Stimulated activated effector memory CD8-positive, alpha-beta T cell treated with anti-CD3 and anti-CD28 coated beads, Interleukin-12 subunit alpha, Interleukin-12 subunit beta, amount 100 ng/mL, for 72 hours (primary cell): ENCODE results near the gene NEURL1.

ENCODE experiments used
- ATAC-seq: fragments of 150-1000 bp; cut with Tn5 transposase; 2 replicates; pipeline ENCODE4 v1.10.0; 2021
- DNase-seq, 2 donors: peaks; one replicate each; pipeline ENCODE4 v3.0.0; 2021 to 2022; ENCODE audit warnings: low spot score in 2 of 2
- H3K27ac Mint-ChIP-seq: one replicate; pipeline ENCODE4 v1.8.0; 2022; ENCODE audit warnings: mild to moderate bottlenecking, mixed read lengths
- H3K36me3 Mint-ChIP-seq: one replicate; pipeline ENCODE4 v1.8.0; 2022; ENCODE audit warnings: mild to moderate bottlenecking, mixed read lengths
- H3K4me1 Mint-ChIP-seq: one replicate; pipeline ENCODE4 v1.8.0; 2022; ENCODE audit warnings: mixed read lengths
- H3K4me3 Mint-ChIP-seq: one replicate; pipeline ENCODE4 v1.8.0; 2022; ENCODE audit warnings: mild to moderate bottlenecking, mixed read lengths
- H3K9me3 Mint-ChIP-seq: one replicate; pipeline ENCODE4 v1.8.0; 2022; ENCODE audit warnings: mixed read lengths

Gene NEURL1

GRCh38 chr10:103455235-103455634 lies 38.3 kb upstream of the NEURL1 start:
- no peak overlapping the region for H3K27ac Mint-ChIP-seq
- H3K36me3 Mint-ChIP-seq, result peaks cover 8% of the 10 kb centered on the region

GRCh38 chr10:103456074-103456660 lies 37.3 kb upstream of the NEURL1 start:
- no peak overlapping the region for H3K27ac Mint-ChIP-seq
- no peak overlapping the region for H3K4me3 Mint-ChIP-seq
- H3K9me3 Mint-ChIP-seq, result no peaks in the 10 kb centered on the region
- DNase-seq, result no peak
- peaks cover 41% of the 10 kb centered on the region for H3K4me1 Mint-ChIP-seq
- H3K36me3 Mint-ChIP-seq, result peaks cover under 1% of the 10 kb centered on the region
- ATAC-seq, result no peak

More at GRCh38 chr10:103455235-103455634, 38.3 kb upstream of the NEURL1 start:
- no peak for DNase-seq
- no peaks in the 10 kb centered on the region for H3K9me3 Mint-ChIP-seq
- H3K4me1 Mint-ChIP-seq, result peaks cover 49% of the 10 kb centered on the region
- ATAC-seq, result no peak
- no peak overlapping the region for H3K4me3 Mint-ChIP-seq

- H3K27ac Mint-ChIP-seq, result peak overlapping the region; percentile 88
- H3K4me1 Mint-ChIP-seq, result peaks cover 32% of the 10 kb centered on the region
- ATAC-seq (no peak), DNase-seq (no peak)
- H3K9me3 Mint-ChIP-seq, result no peaks in the 10 kb centered on the region
- no peaks in the 10 kb centered on the region for H3K36me3 Mint-ChIP-seq
- no peak overlapping the region for H3K4me3 Mint-ChIP-seq
These were observed 36.3 kb upstream of the NEURL1 start for GRCh38 chr10:103457176-103457712.

- H3K36me3 Mint-ChIP-seq, result no peaks in the 10 kb centered on the region
- ATAC-seq, result no peak
- no peaks in the 10 kb centered on the region for H3K9me3 Mint-ChIP-seq
- no peak for DNase-seq
- no peak overlapping the region for H3K4me3 Mint-ChIP-seq
- no peak overlapping the region for H3K27ac Mint-ChIP-seq
- H3K4me1 Mint-ChIP-seq, result peaks cover 24% of the 10 kb centered on the region
These were observed 35.5 kb upstream of the NEURL1 start for GRCh38 chr10:103457896-103458583.

GRCh38 chr10:103458720-103459119 lies 34.8 kb upstream of the NEURL1 start, which contains the start of gene CALHM1:
CALHM1 (minus strand) TSS chr10:103458900; CDS start chr10:103458751, 149 bp downstream.
- DNase-seq (no peak), ATAC-seq (peak; percentile 73)
- Mint-ChIP-seq H3K27ac (peak within 1 kb of the TSS; percentile 60), H3K9me3 (no peaks in the 10 kb centered on the region), H3K4me3 (no peak within 1 kb of the TSS), H3K4me1 (peaks cover 18% of the 10 kb centered on the region), H3K36me3 (no peaks in the 10 kb centered on the region)

GRCh38 chr10:103459615-103460014 lies 33.9 kb upstream of the NEURL1 start:
- Mint-ChIP-seq H3K4me3 (no peak overlapping the region), H3K4me1 (peaks cover 15% of the 10 kb centered on the region)

GRCh38 chr10:103463499-103463898 lies 30.0 kb upstream of the NEURL1 start:
- Mint-ChIP-seq H3K36me3 (no peaks in the 10 kb centered on the region), H3K4me3 (no peak overlapping the region), H3K27ac (no peak overlapping the region), H3K4me1 (peaks cover 29% of the 10 kb centered on the region), H3K9me3 (no peaks in the 10 kb centered on the region)
- DNase-seq (no peak), ATAC-seq (no peak)

More at GRCh38 chr10:103459615-103460014, 33.9 kb upstream of the NEURL1 start:
- Mint-ChIP-seq H3K9me3 (no peaks in the 10 kb centered on the region), H3K36me3 (no peaks in the 10 kb centered on the region), H3K27ac (peak overlapping the region; percentile 60)
- peak; percentile 6 for ATAC-seq
- DNase-seq, result no peak

GRCh38 chr10:103465411-103466179 lies 27.9 kb upstream of the NEURL1 start:
- H3K9me3 Mint-ChIP-seq, result no peaks in the 10 kb centered on the region
- no peak overlapping the region for H3K4me3 Mint-ChIP-seq
- DNase-seq (no peak), ATAC-seq (no peak)
- H3K36me3 Mint-ChIP-seq, result no peaks in the 10 kb centered on the region
- H3K4me1 Mint-ChIP-seq, result peaks cover 27% of the 10 kb centered on the region
- H3K27ac Mint-ChIP-seq, result no peak overlapping the region

- H3K4me3 Mint-ChIP-seq, result no peak overlapping the region
- no peaks in the 10 kb centered on the region for H3K9me3 Mint-ChIP-seq
- ATAC-seq (no peak), DNase-seq (no peak)
- peaks cover 5% of the 10 kb centered on the region for H3K36me3 Mint-ChIP-seq
- H3K27ac Mint-ChIP-seq, result peak overlapping the region; percentile 10
- peaks cover 37% of the 10 kb centered on the region for H3K4me1 Mint-ChIP-seq
These were observed 26.8 kb upstream of the NEURL1 start for GRCh38 chr10:103466734-103467133.

- H3K9me3 Mint-ChIP-seq, result no peaks in the 10 kb centered on the region
- H3K4me3 Mint-ChIP-seq, result no peak overlapping the region
- H3K4me1 Mint-ChIP-seq, result peaks cover 44% of the 10 kb centered on the region
- H3K27ac Mint-ChIP-seq, result peak overlapping the region; percentile 10
- peaks cover 5% of the 10 kb centered on the region for H3K36me3 Mint-ChIP-seq
- DNase-seq (no peak), ATAC-seq (no peak)
These were observed 26.1 kb upstream of the NEURL1 start for GRCh38 chr10:103467406-103467805.

GRCh38 chr10:103469201-103469600 lies 24.3 kb upstream of the NEURL1 start:
- Mint-ChIP-seq H3K4me3 (no peak overlapping the region), H3K27ac (no peak overlapping the region), H3K4me1 (peaks cover 51% of the 10 kb centered on the region), H3K36me3 (peaks cover 5% of the 10 kb centered on the region), H3K9me3 (no peaks in the 10 kb centered on the region)
- DNase-seq (no peak), ATAC-seq (no peak)

GRCh38 chr10:103470761-103471653 lies 22.5 kb upstream of the NEURL1 start:
- peaks cover 52% of the 10 kb centered on the region for H3K4me1 Mint-ChIP-seq
- H3K27ac Mint-ChIP-seq, result peak overlapping the region; percentile 97
- peak overlapping the region; percentile 65 for H3K4me3 Mint-ChIP-seq
- ATAC-seq (peak; percentile 91), DNase-seq (peak; percentile 41 to 82)
- H3K36me3 Mint-ChIP-seq, result peaks cover 5% of the 10 kb centered on the region
- H3K9me3 Mint-ChIP-seq, result no peaks in the 10 kb centered on the region

GRCh38 chr10:103472005-103472404 lies 21.5 kb upstream of the NEURL1 start:
- peaks cover 5% of the 10 kb centered on the region for H3K36me3 Mint-ChIP-seq
- no peak for ATAC-seq
- peak in 1 of 2 donors; percentile 58 for DNase-seq
- no peaks in the 10 kb centered on the region for H3K9me3 Mint-ChIP-seq
- peak overlapping the region; percentile 65 for H3K4me3 Mint-ChIP-seq
- peak overlapping the region; percentile 97 for H3K27ac Mint-ChIP-seq
- peaks cover 52% of the 10 kb centered on the region for H3K4me1 Mint-ChIP-seq

- Mint-ChIP-seq H3K9me3 (no peaks in the 10 kb centered on the region), H3K4me3 (no peak overlapping the region), H3K36me3 (peaks cover 5% of the 10 kb centered on the region), H3K4me1 (peaks cover 44% of the 10 kb centered on the region), H3K27ac (no peak overlapping the region)
- ATAC-seq (no peak), DNase-seq (no peak)
These were observed 20.2 kb upstream of the NEURL1 start for GRCh38 chr10:103473261-103473671.
